ENCODE data around the gene ABTB2.

DNA sequence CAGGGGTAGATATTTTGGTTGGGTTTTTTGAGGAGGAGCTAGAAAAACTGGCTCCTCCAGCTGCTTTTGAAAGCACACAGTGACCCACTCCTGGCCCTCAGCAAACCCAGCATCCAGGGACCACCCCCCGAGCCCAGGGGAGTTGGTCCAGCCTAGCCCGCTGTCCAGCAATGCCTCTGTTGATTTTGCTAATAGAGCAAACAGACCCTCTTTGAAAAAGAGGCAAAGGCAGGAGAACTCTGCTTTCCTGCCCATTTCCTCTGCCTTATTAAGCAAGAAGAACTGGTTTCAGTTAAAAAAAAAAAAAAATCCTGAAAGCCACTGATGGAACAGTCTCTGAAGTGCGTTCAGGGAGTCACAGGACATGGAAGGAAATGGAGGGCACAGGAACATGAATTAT is 25.3 kb downstream of the ABTB2 start:
- TF ChIP-seq, protein P1, sequence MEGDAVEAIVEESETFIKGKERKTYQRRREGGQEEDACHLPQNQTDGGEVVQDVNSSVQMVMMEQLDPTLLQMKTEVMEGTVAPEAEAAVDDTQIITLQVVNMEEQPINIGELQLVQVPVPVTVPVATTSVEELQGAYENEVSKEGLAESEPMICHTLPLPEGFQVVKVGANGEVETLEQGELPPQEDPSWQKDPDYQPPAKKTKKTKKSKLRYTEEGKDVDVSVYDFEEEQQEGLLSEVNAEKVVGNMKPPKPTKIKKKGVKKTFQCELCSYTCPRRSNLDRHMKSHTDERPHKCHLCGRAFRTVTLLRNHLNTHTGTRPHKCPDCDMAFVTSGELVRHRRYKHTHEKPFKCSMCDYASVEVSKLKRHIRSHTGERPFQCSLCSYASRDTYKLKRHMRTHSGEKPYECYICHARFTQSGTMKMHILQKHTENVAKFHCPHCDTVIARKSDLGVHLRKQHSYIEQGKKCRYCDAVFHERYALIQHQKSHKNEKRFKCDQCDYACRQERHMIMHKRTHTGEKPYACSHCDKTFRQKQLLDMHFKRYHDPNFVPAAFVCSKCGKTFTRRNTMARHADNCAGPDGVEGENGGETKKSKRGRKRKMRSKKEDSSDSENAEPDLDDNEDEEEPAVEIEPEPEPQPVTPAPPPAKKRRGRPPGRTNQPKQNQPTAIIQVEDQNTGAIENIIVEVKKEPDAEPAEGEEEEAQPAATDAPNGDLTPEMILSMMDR (conservative IDR thresholded peaks at IDR 0.05) = no peak
- TF ChIP-seq ZFX (IDR thresholded peaks at IDR 0.05) = no peak
